GM23338 (cell line): ENCODE results near the gene OAS3.

Source experiments
- CREB1 ChIP-seq: fragments of 250-450 bp; sonication (Bioruptor Pico); IDR thresholded peaks from 2 replicates; pipeline ENCODE4 v1.5.0; 2020; ENCODE audit warnings: low read depth, mild to moderate bottlenecking, moderate library complexity
- CTCF ChIP-seq, 2 experiments: fragments of 200-600 bp in 1 of 2; sonication (generic) in 1 of 2; conservative IDR thresholded peaks; 2 replicates each; pipeline versions ENCODE4 v1.5.1 to v1.6.1; 2016 to 2017; ENCODE audit warnings: antibody characterized with exemption in 2 of 2, low read depth in 2 of 2, mild to moderate bottlenecking in 2 of 2, moderate library complexity in 1 of 2
- ETS1 ChIP-seq: IDR thresholded peaks from 2 replicates; pipeline ENCODE4 v1.6.1; 2016; ENCODE audit warnings: antibody characterized with exemption
- EZH2 ChIP-seq: fragments of 200-600 bp; sonication (generic); IDR thresholded peaks from one replicate; pipeline ENCODE4 v1.8.0; 2017; ENCODE audit warnings: antibody characterized with exemption, mild to moderate bottlenecking, low read depth; ENCODE audit not compliant: unreplicated experiment
- EZH2phosphoT487 ChIP-seq: fragments of 200-600 bp; sonication (generic); IDR thresholded peaks from one replicate; pipeline ENCODE4 v1.8.1; 2018; ENCODE audit warnings: antibody characterized with exemption; ENCODE audit not compliant: unreplicated experiment
- JUNB ChIP-seq: IDR thresholded peaks from one replicate; pipeline ENCODE4 v1.6.1; 2016; ENCODE audit warnings: antibody characterized with exemption; ENCODE audit not compliant: unreplicated experiment
- NANOG ChIP-seq: IDR thresholded peaks from 2 replicates; pipeline ENCODE4 v1.6.1; 2016; ENCODE audit warnings: antibody characterized with exemption, borderline replicate concordance
- POLR2AphosphoS5 ChIP-seq: IDR thresholded peaks from 2 replicates; pipeline ENCODE4 v1.6.1; 2016; ENCODE audit warnings: antibody characterized with exemption, low read depth
- REST ChIP-seq: IDR thresholded peaks from one replicate; pipeline ENCODE4 v1.6.1; 2018; ENCODE audit warnings: antibody characterized with exemption; ENCODE audit not compliant: unreplicated experiment
- STAT1 ChIP-seq: IDR thresholded peaks from one replicate; pipeline ENCODE4 v1.6.1; 2016; ENCODE audit warnings: antibody characterized with exemption; ENCODE audit not compliant: unreplicated experiment
- ZNF114 ChIP-seq: fragments of 250-450 bp; sonication (Bioruptor Pico); IDR thresholded peaks from 2 replicates; pipeline ENCODE4 v1.5.0; 2020; ENCODE audit warnings: mild to moderate bottlenecking, moderate library complexity
- ZNF462 ChIP-seq: fragments of 250-450 bp; sonication (Bioruptor Pico); IDR thresholded peaks from 2 replicates; pipeline ENCODE4 v1.5.0; 2020; ENCODE audit warnings: mild to moderate bottlenecking, moderate library complexity

- no peak; a peak in 1 of 4 replicates for TF ChIP-seq CTCF (conservative IDR thresholded peaks at IDR 0.05; ENCODE audit: low read depth in 2 of 2)
- no peak for TF ChIP-seq EZH2phosphoT487
- no peak for TF ChIP-seq POLR2AphosphoS5
- TF ChIP-seq REST: no peak
- no peak for TF ChIP-seq NANOG
- no peak for TF ChIP-seq EZH2
- TF ChIP-seq CREB1 (CRISPR knock-in tag): no peak
- no peak for TF ChIP-seq JUNB
- no peak for TF ChIP-seq ZNF462 (CRISPR knock-in tag)
- TF ChIP-seq STAT1: no peak
- no peak for TF ChIP-seq ETS1
- no peak for TF ChIP-seq ZNF114 (CRISPR knock-in tag)
These were observed 25.1 kb downstream of the OAS3 start for GRCh38 chr12:112963227-112963861.
